SK-N-SH (cell line): ENCODE measurements around the gene NR2F1-AS1. TPM values are rescaled to one million over a fixed set of nuclear protein-coding genes. Genes with fewer than 3 reads are reported as not detected.

Experiments
- CTCF ChIA-PET: fragments of 300-600, 350-600 bp; formaldehyde crosslinking; extraction: SDS; loops from one replicate; lab custom pipeline; 2021; lab: Yijun Ruan, JAX
- POLR2A ChIA-PET: fragments of 350-600 bp; sonication (Branson Sonifier 250); formaldehyde crosslinking; extraction: SDS; loops from one replicate; lab custom pipeline; 2020; ENCODE audit warnings: antibody characterized with exemption, inconsistent platforms; lab: Yijun Ruan, JAX
- DNase-seq: peaks from one replicate; pipeline ENCODE4 v3.0.0; 2012
- H2AFZ ChIP-seq: fragments of 200-600 bp; sonication (generic); 2 replicates; pipeline ENCODE4 v1.8.1; 2016; ENCODE audit warnings: antibody characterized with exemption, mild to moderate bottlenecking, low read depth
- H3F3A ChIP-seq: fragments of 200-600 bp; sonication (generic); replicated peaks from 2 replicates; pipeline ENCODE3; 2016; ENCODE audit warnings: antibody characterized with exemption, mild to moderate bottlenecking; ENCODE audit not compliant: insufficient read depth
- H3K27ac ChIP-seq, 2 experiments: fragments of 200-500 bp in 1 of 2; fragments of 200-600 bp in 1 of 2; sonication (Bioruptor generic) in 1 of 2; sonication (generic), shearing (Covaris generic) in 1 of 2; 2 replicates each; pipeline versions ENCODE4 v1.5.1 to v1.6.1; 2014 to 2016; ENCODE audit warnings: low read depth in 2 of 2, inconsistent platforms in 1 of 2, low read length in 1 of 2, mild to moderate bottlenecking in 1 of 2, mixed read lengths in 1 of 2
- H3K27me3 ChIP-seq: fragments of 200-600 bp; sonication (generic), shearing (Covaris generic); 2 replicates; pipeline ENCODE4 v1.6.1; 2016; ENCODE audit warnings: mixed run types; ENCODE audit not compliant: insufficient read depth
- H3K36me3 ChIP-seq, 2 experiments: fragments of 200-500 bp in 1 of 2; fragments of 200-600 bp in 1 of 2; sonication (Bioruptor generic) in 1 of 2; sonication (generic) in 1 of 2; replicated peaks in 1 of 2; 2 replicates each; pipeline versions ENCODE3 to v1.5.1; 2014 to 2016; ENCODE audit warnings: low read length in 1 of 2, mild to moderate bottlenecking in 1 of 2; ENCODE audit not compliant: insufficient read depth in 2 of 2, control insufficient read depth in 1 of 2
- H3K4me1 ChIP-seq, 2 experiments: fragments of 200-500 bp in 1 of 2; fragments of 200-600 bp in 1 of 2; sonication (Bioruptor generic) in 1 of 2; sonication (generic), shearing (Covaris generic) in 1 of 2; 2 replicates each; pipeline versions ENCODE4 v1.5.1 to v1.6.1; 2014 to 2016; ENCODE audit warnings: low read depth in 1 of 2, low read length in 1 of 2, mixed run types in 1 of 2; ENCODE audit not compliant: insufficient read depth in 2 of 2, control insufficient read depth in 1 of 2
- H3K4me2 ChIP-seq: fragments of 200-600 bp; sonication (generic), shearing (Covaris generic); 2 replicates; pipeline ENCODE4 v1.6.1; 2017; ENCODE audit warnings: mixed run types
- H3K4me3 ChIP-seq, 2 experiments: fragments of 200-500 bp in 1 of 2; fragments of 200-600 bp in 1 of 2; sonication (Bioruptor generic) in 1 of 2; sonication (generic), shearing (Covaris generic) in 1 of 2; 2 replicates each; pipeline versions ENCODE4 v1.5.1 to v1.8.1; 2014 to 2016; ENCODE audit warnings: low read depth in 2 of 2, inconsistent platforms in 1 of 2, low read length in 1 of 2, mild to moderate bottlenecking in 1 of 2, mixed read lengths in 1 of 2, moderate library complexity in 1 of 2
- H3K79me2 ChIP-seq: fragments of 200-600 bp; sonication (generic); 2 replicates; pipeline ENCODE4 v1.8.1; 2017; ENCODE audit warnings: mild to moderate bottlenecking; ENCODE audit not compliant: insufficient read depth
- H3K9ac ChIP-seq: fragments of 200-600 bp; sonication (generic); 2 replicates; pipeline ENCODE4 v1.6.1; 2017; ENCODE audit warnings: mixed run types
- H3K9me2 ChIP-seq: fragments of 200-600 bp; sonication (generic); 2 replicates; pipeline ENCODE4 v1.6.1; 2017; ENCODE audit warnings: mixed run types
- H3K9me3 ChIP-seq: fragments of 200-600 bp; sonication (generic); 2 replicates; pipeline ENCODE4 v1.6.1; 2017; ENCODE audit warnings: mixed run types, mild to moderate bottlenecking, moderate library complexity
- H4K20me1 ChIP-seq: fragments of 200-600 bp; sonication (generic); 2 replicates; pipeline ENCODE4 v1.6.1; 2017; ENCODE audit warnings: mild to moderate bottlenecking, mixed run types; ENCODE audit not compliant: insufficient read depth
- CHD2 ChIP-seq: fragments of 150-350 bp; IDR thresholded peaks from 2 replicates; pipeline ENCODE4 v1.6.1; 2018; ENCODE audit warnings: low read length; ENCODE audit not compliant: partially characterized antibody
- EP300 ChIP-seq, 2 experiments: IDR thresholded peaks; 2 replicates each; pipeline versions ENCODE4 v1.4.0 to v1.6.1; 2012; ENCODE audit warnings: borderline replicate concordance in 1 of 2, low read depth in 1 of 2, low read length in 1 of 2
- JUND ChIP-seq: IDR thresholded peaks from 2 replicates; pipeline ENCODE4 v1.4.0; 2012
- MEF2A ChIP-seq: IDR thresholded peaks from 2 replicates; pipeline ENCODE4 v1.4.0; 2012; ENCODE audit warnings: low read depth, borderline replicate concordance
- MXI1 ChIP-seq: IDR thresholded peaks from 2 replicates; pipeline ENCODE4 v1.6.1; 2012; ENCODE audit warnings: mild to moderate bottlenecking, low read depth, low read length, improper control_type of control experiment
- NFIC ChIP-seq: IDR thresholded peaks from 2 replicates; pipeline ENCODE4 v1.4.0; 2012; ENCODE audit warnings: borderline replicate concordance
- POLR2AphosphoS5 ChIP-seq: IDR thresholded peaks from 2 replicates; pipeline ENCODE4 v1.6.1; 2012; ENCODE audit warnings: low read depth, low read length
- RAD21 ChIP-seq: IDR thresholded peaks from 2 replicates; pipeline ENCODE4 v1.6.1; 2012; ENCODE audit warnings: mild to moderate bottlenecking, low read length
- RCOR1 ChIP-seq: fragments of 150-350 bp; IDR thresholded peaks from 2 replicates; pipeline ENCODE4 v1.6.1; 2017; ENCODE audit warnings: antibody characterized with exemption, low read length
- SMC3 ChIP-seq: IDR thresholded peaks from 2 replicates; pipeline ENCODE4 v1.6.1; 2012; ENCODE audit warnings: low read depth, low read length, improper control_type of control experiment
- TAF1 ChIP-seq: IDR thresholded peaks from 2 replicates; pipeline ENCODE4 v1.6.1; 2012; ENCODE audit warnings: low read depth, mild to moderate bottlenecking, low read length, moderate library complexity, borderline replicate concordance
- YY1 ChIP-seq: IDR thresholded peaks from 2 replicates; pipeline ENCODE4 v1.4.0; 2012; ENCODE audit warnings: low read depth, mild to moderate bottlenecking
- WGBS: methylation state at CpG from one replicate; pipeline ENCODE4 v1.1.6; 2017; ENCODE audit warnings: low lambda C conversion rate; 5-methylcytosine and 5-hydroxymethylcytosine counted together
- polyA plus RNA-seq, 3 experiments: library from polyadenylated mRNA; depleted of rRNA; stranded (reverse); fragments of >200 nt; gene quantifications; 2 replicates each; pipeline ENCODE4 v1.2.3, GENCODE V29; 2012
- TF ChIP-seq, protein P1 (sequence below): IDR thresholded peaks from 2 replicates; pipeline ENCODE4 v1.6.1; 2012; ENCODE audit warnings: mild to moderate bottlenecking, low read depth, low read length, moderate library complexity
- TF ChIP-seq, protein P2 (sequence below): IDR thresholded peaks from 2 replicates; pipeline ENCODE4 v1.4.0; 2012; ENCODE audit warnings: low read depth
- TF ChIP-seq, protein P3 (sequence below): IDR thresholded peaks from 2 replicates; pipeline ENCODE4 v1.4.0; 2012; ENCODE audit warnings: low read depth, borderline replicate concordance
- TF ChIP-seq, protein P4 (sequence below): fragments of 150-350 bp; IDR thresholded peaks from 2 replicates; pipeline ENCODE4 v1.6.1; 2017; ENCODE audit warnings: antibody characterized with exemption, low read length, low read depth, borderline replicate concordance
- TF ChIP-seq, protein P5 (sequence below): IDR thresholded peaks from 2 replicates; pipeline ENCODE4; 2012
- TF ChIP-seq, protein P6 (sequence below): IDR thresholded peaks from 2 replicates; pipeline ENCODE4 v1.4.0; 2012; ENCODE audit warnings: low read depth, borderline replicate concordance

The NR2F1-AS1 gene
- polyA plus RNA-seq, 1 of the 3 experiments (the other 2 are of a cell fraction): 7.4 TPM

DNA sequence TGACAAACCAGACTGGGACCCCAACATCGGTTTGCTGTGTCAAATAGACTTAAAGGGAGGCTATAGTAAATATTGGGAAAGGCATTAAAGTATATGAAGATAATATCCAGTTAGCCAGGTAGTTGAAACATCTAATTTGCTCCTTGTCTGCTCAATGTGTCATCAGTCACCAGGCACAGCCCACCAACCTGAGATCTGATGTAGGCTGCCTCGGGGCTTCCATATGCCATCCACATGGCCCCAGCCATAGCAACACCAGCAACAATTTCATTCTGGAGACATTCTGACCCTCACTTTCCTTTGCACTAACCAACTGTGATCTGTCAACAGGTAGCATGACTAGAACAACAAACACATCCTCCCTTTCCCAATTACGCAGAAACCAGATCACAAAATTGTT, 196.0 kb downstream of the NR2F1-AS1 start (continued):
- TF ChIP-seq, protein P1, sequence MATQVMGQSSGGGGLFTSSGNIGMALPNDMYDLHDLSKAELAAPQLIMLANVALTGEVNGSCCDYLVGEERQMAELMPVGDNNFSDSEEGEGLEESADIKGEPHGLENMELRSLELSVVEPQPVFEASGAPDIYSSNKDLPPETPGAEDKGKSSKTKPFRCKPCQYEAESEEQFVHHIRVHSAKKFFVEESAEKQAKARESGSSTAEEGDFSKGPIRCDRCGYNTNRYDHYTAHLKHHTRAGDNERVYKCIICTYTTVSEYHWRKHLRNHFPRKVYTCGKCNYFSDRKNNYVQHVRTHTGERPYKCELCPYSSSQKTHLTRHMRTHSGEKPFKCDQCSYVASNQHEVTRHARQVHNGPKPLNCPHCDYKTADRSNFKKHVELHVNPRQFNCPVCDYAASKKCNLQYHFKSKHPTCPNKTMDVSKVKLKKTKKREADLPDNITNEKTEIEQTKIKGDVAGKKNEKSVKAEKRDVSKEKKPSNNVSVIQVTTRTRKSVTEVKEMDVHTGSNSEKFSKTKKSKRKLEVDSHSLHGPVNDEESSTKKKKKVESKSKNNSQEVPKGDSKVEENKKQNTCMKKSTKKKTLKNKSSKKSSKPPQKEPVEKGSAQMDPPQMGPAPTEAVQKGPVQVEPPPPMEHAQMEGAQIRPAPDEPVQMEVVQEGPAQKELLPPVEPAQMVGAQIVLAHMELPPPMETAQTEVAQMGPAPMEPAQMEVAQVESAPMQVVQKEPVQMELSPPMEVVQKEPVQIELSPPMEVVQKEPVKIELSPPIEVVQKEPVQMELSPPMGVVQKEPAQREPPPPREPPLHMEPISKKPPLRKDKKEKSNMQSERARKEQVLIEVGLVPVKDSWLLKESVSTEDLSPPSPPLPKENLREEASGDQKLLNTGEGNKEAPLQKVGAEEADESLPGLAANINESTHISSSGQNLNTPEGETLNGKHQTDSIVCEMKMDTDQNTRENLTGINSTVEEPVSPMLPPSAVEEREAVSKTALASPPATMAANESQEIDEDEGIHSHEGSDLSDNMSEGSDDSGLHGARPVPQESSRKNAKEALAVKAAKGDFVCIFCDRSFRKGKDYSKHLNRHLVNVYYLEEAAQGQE: no peak
- TF ChIP-seq, protein P2, sequence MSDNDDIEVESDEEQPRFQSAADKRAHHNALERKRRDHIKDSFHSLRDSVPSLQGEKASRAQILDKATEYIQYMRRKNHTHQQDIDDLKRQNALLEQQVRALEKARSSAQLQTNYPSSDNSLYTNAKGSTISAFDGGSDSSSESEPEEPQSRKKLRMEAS: no peak
- TF ChIP-seq CHD2: no peak
- TF ChIP-seq RCOR1: no peak
- no peak for TF ChIP-seq YY1
- TF ChIP-seq, protein P3, sequence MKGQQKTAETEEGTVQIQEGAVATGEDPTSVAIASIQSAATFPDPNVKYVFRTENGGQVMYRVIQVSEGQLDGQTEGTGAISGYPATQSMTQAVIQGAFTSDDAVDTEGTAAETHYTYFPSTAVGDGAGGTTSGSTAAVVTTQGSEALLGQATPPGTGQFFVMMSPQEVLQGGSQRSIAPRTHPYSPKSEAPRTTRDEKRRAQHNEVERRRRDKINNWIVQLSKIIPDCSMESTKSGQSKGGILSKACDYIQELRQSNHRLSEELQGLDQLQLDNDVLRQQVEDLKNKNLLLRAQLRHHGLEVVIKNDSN: no peak
- TF ChIP-seq SMC3: no peak
- TF ChIP-seq, protein P4, sequence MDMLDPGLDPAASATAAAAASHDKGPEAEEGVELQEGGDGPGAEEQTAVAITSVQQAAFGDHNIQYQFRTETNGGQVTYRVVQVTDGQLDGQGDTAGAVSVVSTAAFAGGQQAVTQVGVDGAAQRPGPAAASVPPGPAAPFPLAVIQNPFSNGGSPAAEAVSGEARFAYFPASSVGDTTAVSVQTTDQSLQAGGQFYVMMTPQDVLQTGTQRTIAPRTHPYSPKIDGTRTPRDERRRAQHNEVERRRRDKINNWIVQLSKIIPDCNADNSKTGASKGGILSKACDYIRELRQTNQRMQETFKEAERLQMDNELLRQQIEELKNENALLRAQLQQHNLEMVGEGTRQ: no peak
- TF ChIP-seq NFIC: no peak
- TF ChIP-seq, protein P5, sequence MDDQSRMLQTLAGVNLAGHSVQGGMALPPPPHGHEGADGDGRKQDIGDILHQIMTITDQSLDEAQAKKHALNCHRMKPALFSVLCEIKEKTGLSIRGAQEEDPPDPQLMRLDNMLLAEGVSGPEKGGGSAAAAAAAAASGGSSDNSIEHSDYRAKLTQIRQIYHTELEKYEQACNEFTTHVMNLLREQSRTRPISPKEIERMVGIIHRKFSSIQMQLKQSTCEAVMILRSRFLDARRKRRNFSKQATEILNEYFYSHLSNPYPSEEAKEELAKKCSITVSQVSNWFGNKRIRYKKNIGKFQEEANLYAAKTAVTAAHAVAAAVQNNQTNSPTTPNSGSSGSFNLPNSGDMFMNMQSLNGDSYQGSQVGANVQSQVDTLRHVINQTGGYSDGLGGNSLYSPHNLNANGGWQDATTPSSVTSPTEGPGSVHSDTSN: no peak
- no peak for TF ChIP-seq RAD21
- no peak for TF ChIP-seq MEF2A
- TF ChIP-seq, all 33 proteins: peak for 4

DNA sequence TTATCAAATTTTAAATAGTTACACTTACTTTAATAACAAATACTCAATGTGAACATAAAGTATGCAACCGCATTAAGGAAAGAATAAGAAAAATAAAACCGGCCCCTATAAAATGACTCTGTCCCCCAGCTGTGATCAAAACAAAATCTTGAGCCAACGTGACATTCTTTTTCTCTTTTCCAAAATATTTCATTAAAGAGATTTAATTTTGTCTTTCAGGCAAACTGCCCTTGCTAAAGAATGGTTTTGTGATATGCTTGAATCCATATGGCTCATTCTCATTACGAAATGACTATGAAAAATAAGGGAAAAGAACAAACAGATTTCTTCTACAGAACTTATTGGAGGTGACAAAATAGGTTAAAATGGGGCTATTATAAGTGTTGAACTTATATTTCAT, 197.0 kb downstream of the NR2F1-AS1 start:
- no peak overlapping the region for H2AFZ ChIP-seq
- H3K36me3 ChIP-seq: no peaks in the 10 kb centered on the region
- H3K79me2 ChIP-seq: no peaks in the 10 kb centered on the region
- H3K4me2 ChIP-seq: no peak overlapping the region
- H3K4me3 ChIP-seq: no peak overlapping the region
- no peaks in the 10 kb centered on the region for H4K20me1 ChIP-seq
- no peak overlapping the region for H3K9ac ChIP-seq
- CTCF ChIA-PET: interaction anchor here (1.3 to 1.4 kb wide), 2 partner anchors 24 to 1964 kb away, joined by 3 to 4 read pairs; no protein-coding TSS in a partner anchor
- POLR2A ChIA-PET: no interaction called here
- no peaks in the 10 kb centered on the region for H3F3A ChIP-seq
- peaks cover 0 to 7% of the 10 kb centered on the region in 2 experiments; a peak in 2 of 4 replicates for H3K4me1 ChIP-seq
- no peaks in the 10 kb centered on the region for H3K9me3 ChIP-seq
- H3K27me3 ChIP-seq: no peaks in the 10 kb centered on the region
- WGBS: 83% methylated on average over 4 of the region's 4 CpGs
- H3K27ac ChIP-seq: no peak overlapping the region
- H3K9me2 ChIP-seq: no peaks in the 10 kb centered on the region
- DNase-seq: no peak
- TF ChIP-seq MXI1: no peak
- TF ChIP-seq, protein P5: no peak
- no peak for TF ChIP-seq NFIC
- no peak for TF ChIP-seq EP300 (IDR thresholded peaks at IDR 0.05; ENCODE audit: borderline replicate concordance in 1 of 2, low read depth in 1 of 2, low read length in 1 of 2)
- no peak for TF ChIP-seq MEF2A
- TF ChIP-seq YY1: no peak
- TF ChIP-seq, protein P4: no peak
- no peak for TF ChIP-seq CHD2
- TF ChIP-seq POLR2AphosphoS5: no peak
- no peak for TF ChIP-seq TAF1
- TF ChIP-seq, protein P3: no peak
- TF ChIP-seq JUND: no peak
- TF ChIP-seq, protein P6, sequence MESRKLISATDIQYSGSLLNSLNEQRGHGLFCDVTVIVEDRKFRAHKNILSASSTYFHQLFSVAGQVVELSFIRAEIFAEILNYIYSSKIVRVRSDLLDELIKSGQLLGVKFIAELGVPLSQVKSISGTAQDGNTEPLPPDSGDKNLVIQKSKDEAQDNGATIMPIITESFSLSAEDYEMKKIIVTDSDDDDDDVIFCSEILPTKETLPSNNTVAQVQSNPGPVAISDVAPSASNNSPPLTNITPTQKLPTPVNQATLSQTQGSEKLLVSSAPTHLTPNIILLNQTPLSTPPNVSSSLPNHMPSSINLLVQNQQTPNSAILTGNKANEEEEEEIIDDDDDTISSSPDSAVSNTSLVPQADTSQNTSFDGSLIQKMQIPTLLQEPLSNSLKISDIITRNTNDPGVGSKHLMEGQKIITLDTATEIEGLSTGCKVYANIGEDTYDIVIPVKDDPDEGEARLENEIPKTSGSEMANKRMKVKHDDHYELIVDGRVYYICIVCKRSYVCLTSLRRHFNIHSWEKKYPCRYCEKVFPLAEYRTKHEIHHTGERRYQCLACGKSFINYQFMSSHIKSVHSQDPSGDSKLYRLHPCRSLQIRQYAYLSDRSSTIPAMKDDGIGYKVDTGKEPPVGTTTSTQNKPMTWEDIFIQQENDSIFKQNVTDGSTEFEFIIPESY: no peak
